Activated CD4-positive, alpha-beta T cell treated with anti-CD3 and anti-CD28 coated beads, Interleukin-2, Interleukin-4, amounts not matched to agents 100 ng/mL and 50 ng/mL, durations not matched to agents 16 hours and 8 hours (primary cell): ENCODE measurements around the gene FAM8A1.
A peak's percentile ranks its signal among the peaks of the same experiment; 100 is the strongest.

Source experiments
- DNase-seq: peaks from one replicate; pipeline ENCODE4 v3.0.0-alpha.2; 2020; ENCODE audit warnings: low spot score

Gene FAM8A1

GRCh38 chr6:17602888-17603287, 2.8 kb downstream of the FAM8A1 start:
- peak; percentile 9 for DNase-seq

GRCh38 chr6:17606606-17607005, 6.5 kb downstream of the FAM8A1 start:
- DNase-seq: no peak

- no peak for DNase-seq
Measured at GRCh38 chr6:17610835-17611234, 10.7 kb downstream of the FAM8A1 start.

GRCh38 chr6:17612048-17612447, 11.9 kb downstream of the FAM8A1 start:
- no peak for DNase-seq

- no peak for DNase-seq
Measured at GRCh38 chr6:17615794-17616193, 15.7 kb downstream of the FAM8A1 start.

GRCh38 chr6:17621003-17621402, 20.9 kb downstream of the FAM8A1 start:
- no peak for DNase-seq

- no peak for DNase-seq
Measured at GRCh38 chr6:17622144-17622543, 22.0 kb downstream of the FAM8A1 start.

GRCh38 chr6:17624396-17624795, 24.3 kb downstream of the FAM8A1 start:
- DNase-seq: no peak

GRCh38 chr6:17628873-17629272, 28.8 kb downstream of the FAM8A1 start:
- DNase-seq: no peak

GRCh38 chr6:17629824-17630510, 29.9 kb downstream of the FAM8A1 start:
- no peak for DNase-seq

- no peak for DNase-seq
Measured at GRCh38 chr6:17630511-17631073, 30.5 kb downstream of the FAM8A1 start.

GRCh38 chr6:17632934-17633333, 32.8 kb downstream of the FAM8A1 start:
- no peak for DNase-seq

- peak; percentile 87 for DNase-seq
Measured at GRCh38 chr6:17633465-17634188, 33.5 kb downstream of the FAM8A1 start.

- no peak for DNase-seq
Measured at GRCh38 chr6:17635568-17635967, 35.5 kb downstream of the FAM8A1 start.

- peak; percentile 19 for DNase-seq
Measured at GRCh38 chr6:17638212-17638715, 38.2 kb downstream of the FAM8A1 start.

GRCh38 chr6:17640477-17640917, 40.4 kb downstream of the FAM8A1 start:
- no peak for DNase-seq

GRCh38 chr6:17648745-17649144, 48.6 kb downstream of the FAM8A1 start:
- no peak for DNase-seq

- DNase-seq: no peak
Measured at GRCh38 chr6:17650656-17651309, 50.7 kb downstream of the FAM8A1 start.

GRCh38 chr6:17653198-17653882, 53.2 kb downstream of the FAM8A1 start:
- peak; percentile 41 for DNase-seq

- no peak for DNase-seq
Measured at GRCh38 chr6:17656092-17656491, 56.0 kb downstream of the FAM8A1 start.

GRCh38 chr6:17656644-17657043, 56.5 kb downstream of the FAM8A1 start:
- DNase-seq: no peak
